ENCODE results near the gene HACD2. TPM values are rescaled to one million over a fixed set of nuclear protein-coding genes. Genes with fewer than 3 reads are reported as not detected.

The HACD2 gene
- polyA plus RNA-seq, 3 donors = 12.9 to 17.1 (median 15.1) TPM

DNA sequence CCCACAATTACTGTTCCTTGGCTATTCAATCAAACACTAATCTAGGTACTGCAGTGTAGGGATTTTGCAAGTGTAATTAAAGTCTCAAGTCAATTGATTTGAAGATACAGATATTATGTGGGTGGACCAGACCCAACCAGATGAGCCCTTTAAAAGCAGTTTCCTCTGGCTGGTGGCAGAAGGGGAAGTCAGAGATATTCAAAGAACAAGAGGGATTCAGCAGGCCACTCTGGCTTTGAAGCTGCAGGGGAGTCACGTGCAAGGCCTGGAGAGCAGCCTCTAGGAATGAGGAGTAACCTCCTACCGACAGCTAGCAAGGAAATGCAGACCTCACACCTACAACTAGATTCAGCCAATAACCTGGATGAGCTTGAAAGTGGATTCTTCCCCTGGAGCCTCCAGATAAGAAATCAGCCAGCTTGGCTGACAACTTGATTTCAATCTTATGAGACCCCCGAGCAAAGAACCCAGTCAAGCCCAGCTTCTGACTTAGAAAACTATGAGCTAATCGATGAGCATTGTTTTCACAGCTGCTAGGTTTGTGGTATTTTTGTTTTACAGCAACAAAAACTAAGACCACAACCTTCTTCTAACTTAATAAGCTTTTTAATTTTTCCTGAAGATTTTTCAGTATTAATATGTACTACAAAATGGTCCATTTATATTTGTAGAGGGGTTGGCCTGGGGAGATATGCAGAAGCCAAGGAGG, 13.4 kb downstream of the HACD2 start:
- H3K36me3 ChIP-seq (replicated peaks in 1 of 2; ENCODE audit: control insufficient read depth in 1 of 2, insufficient read depth in 2 of 2, low read length in 2 of 2) = peaks cover 0 to 43% of the 10 kb centered on the region in 2 donors
- TF ChIP-seq, protein P1, sequence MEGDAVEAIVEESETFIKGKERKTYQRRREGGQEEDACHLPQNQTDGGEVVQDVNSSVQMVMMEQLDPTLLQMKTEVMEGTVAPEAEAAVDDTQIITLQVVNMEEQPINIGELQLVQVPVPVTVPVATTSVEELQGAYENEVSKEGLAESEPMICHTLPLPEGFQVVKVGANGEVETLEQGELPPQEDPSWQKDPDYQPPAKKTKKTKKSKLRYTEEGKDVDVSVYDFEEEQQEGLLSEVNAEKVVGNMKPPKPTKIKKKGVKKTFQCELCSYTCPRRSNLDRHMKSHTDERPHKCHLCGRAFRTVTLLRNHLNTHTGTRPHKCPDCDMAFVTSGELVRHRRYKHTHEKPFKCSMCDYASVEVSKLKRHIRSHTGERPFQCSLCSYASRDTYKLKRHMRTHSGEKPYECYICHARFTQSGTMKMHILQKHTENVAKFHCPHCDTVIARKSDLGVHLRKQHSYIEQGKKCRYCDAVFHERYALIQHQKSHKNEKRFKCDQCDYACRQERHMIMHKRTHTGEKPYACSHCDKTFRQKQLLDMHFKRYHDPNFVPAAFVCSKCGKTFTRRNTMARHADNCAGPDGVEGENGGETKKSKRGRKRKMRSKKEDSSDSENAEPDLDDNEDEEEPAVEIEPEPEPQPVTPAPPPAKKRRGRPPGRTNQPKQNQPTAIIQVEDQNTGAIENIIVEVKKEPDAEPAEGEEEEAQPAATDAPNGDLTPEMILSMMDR (IDR thresholded peaks at IDR 0.05) = no peak
- no CpG with 5 or more reads among the region's 4 CpGs for WGBS (ENCODE audit: insufficient coverage)
- Mint-ChIP-seq H3K27me3 (ENCODE audit: low read depth in 3 of 3) (no peaks in the 10 kb centered on the region), H3K27ac (peak overlapping the region in 2 of 7 donors; percentile 15 to 46), H3K36me3 (peaks cover 34 to 35% of the 10 kb centered on the region in 2 donors), H3K4me3 (no peak overlapping the region), H3K4me1 (peaks cover 19% of the 10 kb centered on the region), H3K9me3 (no peaks in the 10 kb centered on the region)
- DNase-seq = peak in 1 of 3 donors; percentile 12
- no peak overlapping the region for H3K4me2 ChIP-seq (replicated peaks; ENCODE audit: extremely low read depth, low read length, poor library complexity, severe bottlenecking)
- no peaks in the 10 kb centered on the region for H3K27me3 ChIP-seq (ENCODE audit: control insufficient read depth in 2 of 2, insufficient read depth in 2 of 2, low read length in 2 of 2)
- intact Hi-C loops (cut with micrococcal nuclease) = no loop called here
- no peak overlapping the region for H3K9ac ChIP-seq (ENCODE audit: insufficient read depth, low read length, poor library complexity, severe bottlenecking)
- H3K79me2 ChIP-seq (ENCODE audit: insufficient read depth, low read length) = no peaks in the 10 kb centered on the region
- no peak overlapping the region for H2AFZ ChIP-seq (ENCODE audit: insufficient read depth, low read depth, low read length, poor library complexity, severe bottlenecking)
- H3K4me3 ChIP-seq (replicated peaks in 1 of 3; ENCODE audit: low read depth in 2 of 3, low read length in 3 of 3) = no peak overlapping the region
- peaks cover 0 to 6% of the 10 kb centered on the region in 2 donors for H3K4me1 ChIP-seq (ENCODE audit: control insufficient read depth in 1 of 2, insufficient read depth in 2 of 2, low read length in 2 of 2)
- no peaks in the 10 kb centered on the region for H3K9me3 ChIP-seq (replicated peaks in 1 of 2; ENCODE audit: control insufficient read depth in 1 of 2, insufficient read depth in 1 of 2, low read length in 2 of 2)
- H3K27ac ChIP-seq (ENCODE audit: low read depth in 1 of 2, low read length in 2 of 2) = no peak overlapping the region
- H4K20me1 ChIP-seq (ENCODE audit: insufficient read depth, low read length) = peaks cover 3% of the 10 kb centered on the region

DNA sequence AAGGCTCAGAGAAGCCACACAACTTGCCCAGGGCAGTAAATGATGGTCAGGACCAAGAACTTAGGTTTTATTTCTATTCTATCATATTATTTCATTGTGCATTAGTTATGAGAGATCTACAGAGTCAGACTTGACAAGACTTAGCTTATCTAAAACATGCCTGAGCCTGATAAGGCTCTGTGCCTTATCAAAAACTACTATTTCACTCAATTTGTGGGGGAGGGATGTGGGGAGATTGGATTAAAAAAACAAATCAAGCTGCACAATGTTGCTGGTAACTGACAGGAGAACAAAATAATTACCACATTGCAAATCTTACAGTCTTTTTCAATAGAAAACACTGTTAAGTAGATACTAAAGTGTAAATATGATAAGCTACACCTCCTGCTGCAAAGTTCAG, 16.0 kb downstream of the HACD2 start:
- Mint-ChIP-seq H3K36me3 (peaks cover 35 to 44% of the 10 kb centered on the region in 2 donors), H3K4me1 (peaks cover 14% of the 10 kb centered on the region), H3K4me3 (no peak overlapping the region), H3K9me3 (no peaks in the 10 kb centered on the region), H3K27me3 (ENCODE audit: low read depth in 3 of 3) (no peaks in the 10 kb centered on the region), H3K27ac (no peak overlapping the region)
- no peaks in the 10 kb centered on the region for H3K9me3 ChIP-seq (replicated peaks in 1 of 2; ENCODE audit: control insufficient read depth in 1 of 2, insufficient read depth in 1 of 2, low read length in 2 of 2)
- no peaks in the 10 kb centered on the region for H3K79me2 ChIP-seq (ENCODE audit: insufficient read depth, low read length)
- intact Hi-C loops (cut with micrococcal nuclease) = no loop called here
- no peak overlapping the region for H3K9ac ChIP-seq (ENCODE audit: insufficient read depth, low read length, poor library complexity, severe bottlenecking)
- DNase-seq = no peak
- TF ChIP-seq, protein P1 (IDR thresholded peaks at IDR 0.05) = no peak
- H3K27me3 ChIP-seq (ENCODE audit: control insufficient read depth in 2 of 2, insufficient read depth in 2 of 2, low read length in 2 of 2) = no peaks in the 10 kb centered on the region
- peaks cover 4 to 62% of the 10 kb centered on the region in 2 donors for H3K36me3 ChIP-seq (replicated peaks in 1 of 2; ENCODE audit: control insufficient read depth in 1 of 2, insufficient read depth in 2 of 2, low read length in 2 of 2)
- peaks cover 3% of the 10 kb centered on the region for H4K20me1 ChIP-seq (ENCODE audit: insufficient read depth, low read length)
- H3K4me2 ChIP-seq (replicated peaks; ENCODE audit: extremely low read depth, low read length, poor library complexity, severe bottlenecking) = no peak overlapping the region
- H3K27ac ChIP-seq (ENCODE audit: low read depth in 1 of 2, low read length in 2 of 2) = no peak overlapping the region
- no peak overlapping the region for H2AFZ ChIP-seq (ENCODE audit: insufficient read depth, low read depth, low read length, poor library complexity, severe bottlenecking)
- no peak overlapping the region for H3K4me3 ChIP-seq (replicated peaks in 1 of 3; ENCODE audit: low read depth in 2 of 3, low read length in 3 of 3)
- peaks cover 0 to 6% of the 10 kb centered on the region in 2 donors for H3K4me1 ChIP-seq (ENCODE audit: control insufficient read depth in 1 of 2, insufficient read depth in 2 of 2, low read length in 2 of 2)

Data from CD14-positive monocyte (primary cell).